ENCODE data around the gene SLC11A1. TPM values are rescaled to one million over a fixed set of nuclear protein-coding genes. Genes with fewer than 3 reads are reported as not detected.

The SLC11A1 gene
- total RNA-seq, 1 experiment from 2014 or later = 0.09 TPM

DNA sequence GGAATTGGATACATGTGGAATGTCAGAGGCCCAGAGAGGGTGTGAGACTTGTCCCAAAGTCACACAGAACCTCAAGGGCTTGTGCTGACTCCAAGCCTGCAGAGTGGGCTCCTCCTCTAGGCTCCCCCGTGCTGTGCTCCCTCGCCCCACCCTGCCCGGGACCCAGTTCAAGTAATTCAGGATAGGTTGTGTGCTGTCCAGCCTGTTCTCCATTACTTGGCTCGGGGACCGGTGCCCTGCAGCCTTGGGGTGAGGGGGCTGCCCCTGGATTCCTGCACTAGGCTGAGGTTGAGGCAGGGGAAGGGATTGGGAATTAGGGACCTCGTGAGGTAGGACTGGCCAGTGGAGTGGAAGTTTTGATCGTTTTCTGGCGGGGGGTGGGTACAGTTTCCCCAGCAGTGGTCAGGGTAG lies 20.4 kb downstream of the SLC11A1 start:
- Mint-ChIP-seq H3K9me3 (ENCODE audit: unreplicated experiment) (no peaks in the 10 kb centered on the region), H3K27me3 (ENCODE audit: insufficient read depth, unreplicated experiment) (no peaks in the 10 kb centered on the region), H3K36me3 (ENCODE audit: insufficient read depth, unreplicated experiment) (peaks cover 53% of the 10 kb centered on the region), H3K4me1 (ENCODE audit: insufficient read depth, unreplicated experiment) (peaks cover 12% of the 10 kb centered on the region), H3K27ac (ENCODE audit: low read depth, unreplicated experiment) (no peak overlapping the region), H3K4me3 (ENCODE audit: unreplicated experiment) (peak overlapping the region; percentile 8)
- TF ChIP-seq, protein P1, sequence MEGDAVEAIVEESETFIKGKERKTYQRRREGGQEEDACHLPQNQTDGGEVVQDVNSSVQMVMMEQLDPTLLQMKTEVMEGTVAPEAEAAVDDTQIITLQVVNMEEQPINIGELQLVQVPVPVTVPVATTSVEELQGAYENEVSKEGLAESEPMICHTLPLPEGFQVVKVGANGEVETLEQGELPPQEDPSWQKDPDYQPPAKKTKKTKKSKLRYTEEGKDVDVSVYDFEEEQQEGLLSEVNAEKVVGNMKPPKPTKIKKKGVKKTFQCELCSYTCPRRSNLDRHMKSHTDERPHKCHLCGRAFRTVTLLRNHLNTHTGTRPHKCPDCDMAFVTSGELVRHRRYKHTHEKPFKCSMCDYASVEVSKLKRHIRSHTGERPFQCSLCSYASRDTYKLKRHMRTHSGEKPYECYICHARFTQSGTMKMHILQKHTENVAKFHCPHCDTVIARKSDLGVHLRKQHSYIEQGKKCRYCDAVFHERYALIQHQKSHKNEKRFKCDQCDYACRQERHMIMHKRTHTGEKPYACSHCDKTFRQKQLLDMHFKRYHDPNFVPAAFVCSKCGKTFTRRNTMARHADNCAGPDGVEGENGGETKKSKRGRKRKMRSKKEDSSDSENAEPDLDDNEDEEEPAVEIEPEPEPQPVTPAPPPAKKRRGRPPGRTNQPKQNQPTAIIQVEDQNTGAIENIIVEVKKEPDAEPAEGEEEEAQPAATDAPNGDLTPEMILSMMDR (IDR thresholded peaks at IDR 0.05; ENCODE audit: unreplicated experiment) = no peak
- no peak for DNase-seq (ENCODE audit: unreplicated experiment)
- POLR2A ChIA-PET = interaction anchor here (2.4 kb wide), 1 partner anchor 112 kb away, joined by 17 read pairs; no protein-coding TSS in a partner anchor
- no TSS peak for BruUV-seq (replicated peaks)
- CTCF ChIA-PET = interaction anchor here (2.8 kb wide), 1 partner anchor 131 kb away, joined by 9 read pairs; no protein-coding TSS in a partner anchor
- intact Hi-C loops (cut with micrococcal nuclease) = no loop called here

GRCh38 chr2:218402911-218403411 lies 20.9 kb downstream of the SLC11A1 start:
- no peak for DNase-seq (ENCODE audit: unreplicated experiment)
- Mint-ChIP-seq H3K36me3 (ENCODE audit: insufficient read depth, unreplicated experiment) (peaks cover 53% of the 10 kb centered on the region), H3K9me3 (ENCODE audit: unreplicated experiment) (no peaks in the 10 kb centered on the region), H3K27me3 (ENCODE audit: insufficient read depth, unreplicated experiment) (no peaks in the 10 kb centered on the region), H3K4me3 (ENCODE audit: unreplicated experiment) (no peak overlapping the region), H3K27ac (ENCODE audit: low read depth, unreplicated experiment) (no peak overlapping the region), H3K4me1 (ENCODE audit: insufficient read depth, unreplicated experiment) (peaks cover 12% of the 10 kb centered on the region)
- CTCF ChIA-PET = interaction anchor here (0.7 to 2.8 kb wide), 2 partner anchors 131 to 445 kb away, joined by 3 to 9 read pairs; no protein-coding TSS in a partner anchor
- POLR2A ChIA-PET = interaction anchor here (0.5 kb wide), 1 partner anchor 108 kb away, joined by 3 read pairs; no protein-coding TSS in a partner anchor
- TF ChIP-seq, protein P1 (IDR thresholded peaks at IDR 0.05; ENCODE audit: unreplicated experiment) = no peak
- no TSS peak for BruUV-seq (replicated peaks)
- intact Hi-C loops (cut with micrococcal nuclease) = no loop called here

DNA sequence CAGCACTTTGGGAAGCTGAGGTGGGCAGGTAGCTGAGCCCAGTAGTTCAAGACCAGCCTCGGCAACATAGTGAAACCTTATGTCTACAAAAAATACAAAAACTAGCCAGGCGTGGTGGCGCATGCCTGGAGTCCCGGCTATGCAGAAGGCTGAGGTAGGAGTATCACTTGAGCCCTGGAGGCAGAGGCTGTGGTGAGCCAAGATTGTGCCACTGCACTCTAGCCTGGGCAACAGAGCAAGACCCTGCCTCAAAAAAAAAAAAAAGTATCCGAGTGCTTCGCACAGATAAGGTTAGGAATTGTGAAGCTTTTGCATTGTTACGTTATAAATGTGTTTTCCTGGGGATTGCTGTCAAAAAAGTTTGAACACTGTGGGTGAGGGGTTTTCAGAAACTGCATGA lies 21.7 kb downstream of the SLC11A1 start:
- intact Hi-C loops (cut with micrococcal nuclease) = no loop called here
- ChIA-PET POLR2A (interaction anchor here (0.5 to 3.6 kb wide), 3 partner anchors 109 to 133 kb away, joined by 3 to 17 read pairs (median 3); partner anchors contain the start of genes AAMP and PNKD), CTCF (interaction anchor here (0.6 to 1.0 kb wide), 3 partner anchors 8 to 133 kb away, joined by 3 read pairs; no protein-coding TSS in a partner anchor)
- DNase-seq (ENCODE audit: unreplicated experiment) = no peak
- H3K27me3 Mint-ChIP-seq (ENCODE audit: insufficient read depth, unreplicated experiment) = no peaks in the 10 kb centered on the region
- TF ChIP-seq, protein P1 (IDR thresholded peaks at IDR 0.05; ENCODE audit: unreplicated experiment) = no peak
- no peaks in the 10 kb centered on the region for H3K9me3 Mint-ChIP-seq (ENCODE audit: unreplicated experiment)
- H3K27ac Mint-ChIP-seq (ENCODE audit: low read depth, unreplicated experiment) = no peak overlapping the region
- peaks cover 58% of the 10 kb centered on the region for H3K36me3 Mint-ChIP-seq (ENCODE audit: insufficient read depth, unreplicated experiment)
- BruUV-seq (replicated peaks) = no TSS peak
- H3K4me1 Mint-ChIP-seq (ENCODE audit: insufficient read depth, unreplicated experiment) = peaks cover 17% of the 10 kb centered on the region
- no peak overlapping the region for H3K4me3 Mint-ChIP-seq (ENCODE audit: unreplicated experiment)

GRCh38 chr2:218404351-218405085 lies 22.4 kb downstream of the SLC11A1 start:
- Mint-ChIP-seq H3K36me3 (ENCODE audit: insufficient read depth, unreplicated experiment) (peaks cover 58% of the 10 kb centered on the region), H3K27me3 (ENCODE audit: insufficient read depth, unreplicated experiment) (no peaks in the 10 kb centered on the region), H3K4me3 (ENCODE audit: unreplicated experiment) (no peak overlapping the region), H3K27ac (ENCODE audit: low read depth, unreplicated experiment) (no peak overlapping the region), H3K4me1 (ENCODE audit: insufficient read depth, unreplicated experiment) (peaks cover 17% of the 10 kb centered on the region), H3K9me3 (ENCODE audit: unreplicated experiment) (no peaks in the 10 kb centered on the region)
- BruUV-seq (replicated peaks) = no TSS peak
- TF ChIP-seq, protein P1 (IDR thresholded peaks at IDR 0.05; ENCODE audit: unreplicated experiment) = no peak
- CTCF ChIA-PET = interaction anchor here (0.6 to 1.9 kb wide), 6 partner anchors 8 to 641 kb away, joined by 3 to 6 read pairs (median 4); no protein-coding TSS in a partner anchor
- intact Hi-C loops (cut with micrococcal nuclease) = loop anchor here (5.0 kb wide), 1 partner anchor 43 kb away; no protein-coding TSS in a partner anchor
- no peak for DNase-seq (ENCODE audit: unreplicated experiment)
- POLR2A ChIA-PET = interaction anchor here (0.6 to 3.6 kb wide), 3 partner anchors 117 to 134 kb away, joined by 3 to 26 read pairs (median 17); partner anchors contain the start of genes AAMP and PNKD
